HFFc6 (cell line): ENCODE data around the gene SIRPB1. TPM values are rescaled to one million over a fixed set of nuclear protein-coding genes. Genes with fewer than 3 reads are reported as not detected.

Source experiments
- DNase-seq: peaks from one replicate; pipeline ENCODE4 v3.0.0-alpha.2; 2018
- H3K27ac Mint-ChIP-seq: 2 replicates; pipeline ENCODE4 v1.8.0; 2020; ENCODE audit warnings: mild to moderate bottlenecking, mixed read lengths
- H3K27me3 Mint-ChIP-seq: 2 replicates; pipeline ENCODE4 v1.8.0; 2021; ENCODE audit warnings: mild to moderate bottlenecking, moderate library complexity, mixed read lengths; ENCODE audit not compliant: insufficient read depth
- H3K36me3 Mint-ChIP-seq: 2 replicates; pipeline ENCODE4 v1.8.0; 2021; ENCODE audit warnings: low read depth, mixed read lengths
- H3K4me1 Mint-ChIP-seq: 2 replicates; pipeline ENCODE4 v1.8.0; 2020; ENCODE audit warnings: low read depth, mixed read lengths
- H3K4me3 Mint-ChIP-seq: 2 replicates; pipeline ENCODE4 v1.8.0; 2020; ENCODE audit warnings: mild to moderate bottlenecking, moderate library complexity, mixed read lengths
- H3K9me3 Mint-ChIP-seq: 2 replicates; pipeline ENCODE4 v1.8.0; 2020; ENCODE audit warnings: mild to moderate bottlenecking, mixed read lengths
- total RNA-seq, 6 experiments: library from RNA; stranded (reverse); fragmentation: NEBNext Ultra II Directional; extraction: Animal tissue kit (Norgen Biotek cat#: 25700); gene quantifications; 2 replicates in 1 of 6; 3 replicates in 5 of 6; pipeline ENCODE4 v1.2.3, GENCODE V29; 2021
- TF ChIP-seq, protein P1 (sequence below): fragments of 200-600 bp; sonication (generic); IDR thresholded peaks from 2 replicates; pipeline ENCODE4 v1.5.0; 2021; ENCODE audit warnings: antibody characterized with exemption, mild to moderate bottlenecking

Gene SIRPB1
- total RNA-seq, 6 experiments from 2014 or later, result not detected

DNA sequence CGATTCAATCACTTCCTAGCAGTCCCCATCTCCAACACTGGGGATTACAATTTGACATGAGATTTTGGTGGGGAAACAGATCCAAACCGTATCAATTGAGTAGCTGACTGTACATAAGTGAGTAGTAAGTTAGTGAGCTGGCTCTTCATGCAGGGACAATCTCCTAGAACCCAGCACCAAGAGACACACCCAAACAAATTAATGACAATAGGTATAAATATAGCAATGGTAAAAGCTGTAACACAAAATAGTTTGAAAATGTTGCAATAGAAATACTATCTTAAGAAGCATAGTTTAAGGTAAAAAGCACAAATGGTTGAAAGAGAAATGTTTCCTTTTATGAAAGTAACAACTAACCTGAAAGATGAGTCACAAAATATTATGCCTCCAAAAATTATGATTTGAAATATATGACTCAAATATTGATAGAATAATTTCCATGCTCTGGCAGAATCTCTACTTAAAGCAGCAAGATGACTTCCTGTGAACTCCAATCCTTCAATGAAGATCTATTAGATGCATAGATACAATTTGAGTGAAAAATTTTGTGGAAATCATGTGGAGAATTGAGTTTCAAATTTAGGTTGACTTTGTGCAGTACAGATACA lies 5.4 kb upstream of the SIRPB1 start:
- no peak for DNase-seq
- Mint-ChIP-seq H3K4me1 (peaks cover 8% of the 10 kb centered on the region), H3K27me3 (peaks cover 53% of the 10 kb centered on the region), H3K36me3 (no peaks in the 10 kb centered on the region), H3K27ac (no peak overlapping the region), H3K9me3 (no peaks in the 10 kb centered on the region), H3K4me3 (no peak overlapping the region)
- TF ChIP-seq, protein P1, sequence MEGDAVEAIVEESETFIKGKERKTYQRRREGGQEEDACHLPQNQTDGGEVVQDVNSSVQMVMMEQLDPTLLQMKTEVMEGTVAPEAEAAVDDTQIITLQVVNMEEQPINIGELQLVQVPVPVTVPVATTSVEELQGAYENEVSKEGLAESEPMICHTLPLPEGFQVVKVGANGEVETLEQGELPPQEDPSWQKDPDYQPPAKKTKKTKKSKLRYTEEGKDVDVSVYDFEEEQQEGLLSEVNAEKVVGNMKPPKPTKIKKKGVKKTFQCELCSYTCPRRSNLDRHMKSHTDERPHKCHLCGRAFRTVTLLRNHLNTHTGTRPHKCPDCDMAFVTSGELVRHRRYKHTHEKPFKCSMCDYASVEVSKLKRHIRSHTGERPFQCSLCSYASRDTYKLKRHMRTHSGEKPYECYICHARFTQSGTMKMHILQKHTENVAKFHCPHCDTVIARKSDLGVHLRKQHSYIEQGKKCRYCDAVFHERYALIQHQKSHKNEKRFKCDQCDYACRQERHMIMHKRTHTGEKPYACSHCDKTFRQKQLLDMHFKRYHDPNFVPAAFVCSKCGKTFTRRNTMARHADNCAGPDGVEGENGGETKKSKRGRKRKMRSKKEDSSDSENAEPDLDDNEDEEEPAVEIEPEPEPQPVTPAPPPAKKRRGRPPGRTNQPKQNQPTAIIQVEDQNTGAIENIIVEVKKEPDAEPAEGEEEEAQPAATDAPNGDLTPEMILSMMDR, result no peak

DNA sequence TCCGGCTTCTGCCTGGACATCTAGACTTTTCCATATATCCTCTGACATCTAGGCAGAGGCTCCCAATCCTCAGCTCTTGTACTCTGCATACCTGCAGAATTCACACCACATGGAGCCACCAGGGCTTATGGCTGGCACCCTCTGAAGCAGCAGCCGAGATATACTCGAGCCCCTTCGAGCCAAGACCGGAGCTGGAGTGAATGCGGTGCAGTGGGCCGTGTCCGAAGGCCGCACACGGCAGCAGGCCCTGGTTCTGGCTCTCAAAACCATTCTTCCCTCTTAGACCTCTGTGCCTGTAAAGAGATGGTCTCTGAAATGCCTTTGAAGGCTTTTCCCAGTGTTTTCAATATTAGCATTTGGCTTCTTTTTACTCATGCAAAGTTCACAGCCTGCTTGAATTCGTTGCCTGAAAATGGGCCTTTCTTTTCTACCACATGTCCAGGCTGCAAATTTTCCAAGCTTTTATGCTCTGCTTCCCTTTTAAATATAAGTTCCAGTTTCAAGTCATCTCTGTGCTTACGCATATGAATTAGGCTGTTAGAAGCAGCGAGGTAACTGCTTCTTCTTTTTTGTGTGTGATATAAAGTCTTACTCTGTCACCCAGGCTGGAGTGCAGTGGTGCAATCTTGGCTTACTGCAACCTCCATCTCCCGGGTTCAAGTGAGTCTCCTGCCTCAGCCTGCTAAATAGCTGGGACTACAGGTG lies 3.8 kb upstream of the SIRPB1 start:
- Mint-ChIP-seq H3K9me3 (peaks cover 5% of the 10 kb centered on the region; the same call in 1 of the 2 replicates), H3K4me1 (peaks cover 8% of the 10 kb centered on the region), H3K27ac (no peak overlapping the region), H3K4me3 (no peak overlapping the region), H3K36me3 (no peaks in the 10 kb centered on the region), H3K27me3 (peaks cover 43% of the 10 kb centered on the region)
- DNase-seq, result no peak
- TF ChIP-seq, protein P1, result no peak

DNA sequence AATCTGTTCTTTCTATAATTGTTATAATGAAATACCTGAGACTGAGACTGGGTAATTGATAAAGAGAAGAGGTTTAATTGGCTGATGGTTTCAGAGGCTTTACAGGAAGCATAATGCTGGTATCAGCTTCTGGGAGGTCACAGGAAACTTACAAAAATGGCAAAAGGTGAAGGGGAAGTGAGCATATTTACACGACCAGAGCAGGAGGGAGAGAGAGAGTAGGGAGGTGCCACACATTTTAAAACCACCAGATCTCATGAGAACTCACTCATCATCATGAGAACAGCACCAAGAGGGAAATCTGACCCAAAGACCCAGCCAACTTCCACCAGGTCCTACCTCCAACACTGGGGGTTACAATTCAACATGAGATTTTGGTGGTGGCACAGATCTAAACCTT lies 2.6 kb upstream of the SIRPB1 start:
- no peak for DNase-seq
- Mint-ChIP-seq H3K27ac (no peak overlapping the region), H3K4me1 (peaks cover 8% of the 10 kb centered on the region), H3K9me3 (peaks cover 6% of the 10 kb centered on the region; the same call in 1 of the 2 replicates), H3K27me3 (peaks cover 31% of the 10 kb centered on the region), H3K4me3 (no peak overlapping the region), H3K36me3 (no peaks in the 10 kb centered on the region)
- TF ChIP-seq, protein P1, result no peak

DNA sequence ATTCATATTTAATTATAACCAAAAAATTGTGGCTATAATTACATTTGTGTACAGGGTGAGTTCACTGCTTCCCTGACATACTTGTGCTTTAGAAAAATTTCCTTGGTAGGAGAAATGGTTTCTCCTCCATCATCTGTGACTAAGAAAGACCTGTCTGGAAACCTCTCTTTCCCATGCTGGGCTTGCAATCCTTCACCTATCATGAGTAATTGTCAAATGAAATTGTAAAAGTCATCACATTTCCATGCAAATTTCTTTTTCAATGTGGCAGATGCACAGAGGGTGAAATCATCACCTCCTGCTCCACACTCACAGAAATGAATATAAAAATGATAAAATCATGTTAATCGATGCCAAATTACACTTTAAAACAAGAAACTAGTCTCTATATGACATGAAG lies 1.5 kb upstream of the SIRPB1 start:
- peaks cover 8% of the 10 kb centered on the region for H3K4me1 Mint-ChIP-seq
- peaks cover 24% of the 10 kb centered on the region for H3K27me3 Mint-ChIP-seq
- H3K27ac Mint-ChIP-seq, result no peak overlapping the region
- H3K4me3 Mint-ChIP-seq, result no peak overlapping the region
- no peaks in the 10 kb centered on the region for H3K36me3 Mint-ChIP-seq
- no peak for DNase-seq
- peaks cover 6% of the 10 kb centered on the region; the same call in 1 of the 2 replicates for H3K9me3 Mint-ChIP-seq
- TF ChIP-seq, protein P1, result no peak

DNA sequence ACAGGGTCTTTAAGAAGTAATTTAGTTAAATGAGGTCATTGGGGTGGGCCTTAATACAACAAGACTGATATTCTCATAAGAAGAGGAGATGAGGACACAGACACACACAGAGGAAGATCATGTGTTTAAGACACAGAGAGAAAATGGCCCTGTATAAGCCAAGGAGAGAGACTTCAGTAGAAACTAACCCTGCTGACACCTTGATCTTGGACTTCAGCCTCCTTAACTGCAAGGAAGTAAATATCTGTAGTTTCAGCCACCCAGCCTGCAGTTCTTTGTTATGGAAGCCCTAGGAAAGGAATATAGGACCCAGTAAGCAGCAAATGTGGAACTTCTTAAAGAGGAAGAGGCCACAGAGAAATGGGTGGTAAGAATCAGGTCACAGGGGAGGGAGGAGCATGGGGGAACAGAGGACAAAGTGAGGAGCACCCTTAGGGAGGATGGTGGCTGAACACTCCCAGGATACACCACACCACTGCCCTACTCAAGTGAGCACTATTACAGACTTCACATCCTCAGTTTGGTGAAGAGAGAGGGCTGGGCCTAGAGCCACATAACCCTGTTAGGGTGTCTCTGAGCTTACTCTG lies 762 bp downstream of the SIRPB1 start:
- Mint-ChIP-seq H3K27me3 (peaks cover 20% of the 10 kb centered on the region), H3K27ac (no peak overlapping the region), H3K9me3 (peaks cover 6% of the 10 kb centered on the region; the same call in 1 of the 2 replicates)

More for the DNA sequence above, 762 bp downstream of the SIRPB1 start:
- H3K36me3 Mint-ChIP-seq, result no peaks in the 10 kb centered on the region
- TF ChIP-seq, protein P1, result no peak
- no peak overlapping the region for H3K4me3 Mint-ChIP-seq
- H3K4me1 Mint-ChIP-seq, result peaks cover under 1% of the 10 kb centered on the region; the same call in 1 of the 2 replicates
- DNase-seq, result no peak
